Tibial nerve (tissue), 4 donors: ENCODE results near the gene MYO3B. TPM values are rescaled to one million over a fixed set of nuclear protein-coding genes. Genes with fewer than 3 reads are reported as not detected.

Source experiments
- DNase-seq, 2 donors: peaks; one replicate each; pipeline ENCODE4 v3.0.0-alpha.2; 2019; ENCODE audit warnings: low spot score in 2 of 2
- H3K27ac ChIP-seq, 4 donors: fragments of 200-600 bp; sonication (generic) in 3 of 4; one replicate each; pipeline ENCODE4 v1.5.1; 2017 to 2019; ENCODE audit warnings: mild to moderate bottlenecking in 1 of 4
- H3K27me3 ChIP-seq, 2 donors: fragments of 200-600 bp; sonication (generic) in 1 of 2; one replicate each; pipeline versions ENCODE4 v1.5.1 to v1.6.0; 2017 to 2019
- H3K36me3 ChIP-seq, 3 donors: fragments of 200-600 bp; sonication (generic); one replicate each; pipeline ENCODE4 v1.5.1; 2018 to 2019
- H3K4me1 ChIP-seq, 4 donors: fragments of 200-600 bp; sonication (generic) in 3 of 4; one replicate each; pipeline ENCODE4 v1.5.1; 2017 to 2019
- H3K4me3 ChIP-seq, 4 donors: fragments of 200-600 bp; sonication (generic) in 3 of 4; one replicate each; pipeline ENCODE4 v1.5.1; 2017 to 2019; ENCODE audit warnings: mild to moderate bottlenecking in 1 of 4, moderate library complexity in 1 of 4
- H3K9me3 ChIP-seq, 4 donors: fragments of 200-600 bp; sonication (generic) in 3 of 4; one replicate each; pipeline ENCODE4 v1.5.1; 2017 to 2019
- EP300 ChIP-seq, 2 donors: sonication (generic); formaldehyde crosslinking; IDR thresholded peaks; one replicate each; pipeline ENCODE4 v1.6.1; 2017; ENCODE audit warnings: antibody characterized with exemption in 2 of 2, mild to moderate bottlenecking in 1 of 2
- POLR2A ChIP-seq, 2 donors: fragments of 450-650 bp; IDR thresholded peaks; one replicate each; pipeline ENCODE4 v1.6.1; 2017; ENCODE audit warnings: antibody characterized with exemption in 2 of 2, mild to moderate bottlenecking in 2 of 2, moderate library complexity in 2 of 2
- WGBS, 2 donors: methylation state at CpG; one replicate each; pipeline ENCODE4 v1.1.5; 2018; 5-methylcytosine and 5-hydroxymethylcytosine counted together
- total RNA-seq, 4 donors: library from RNA; depleted of rRNA; stranded (reverse); fragments of >200 nt; gene quantifications; one replicate each; pipeline ENCODE4 v1.1.0, GENCODE V29; 2016
- TF ChIP-seq, protein P1 (sequence below), 5 experiments: fragments of 200-600 bp in 3 of 5; fragments of 450-650 bp in 2 of 5; sonication (generic) in 3 of 5; IDR thresholded peaks; one replicate each; pipeline ENCODE4 v1.5.1; 2016 to 2019; ENCODE audit warnings: antibody characterized with exemption in 5 of 5, mild to moderate bottlenecking in 3 of 5, moderate library complexity in 2 of 5

The MYO3B gene
- total RNA-seq, 4 donors from 2014 or later: 0.22 to 0.63 (median 0.39) TPM; not detected in 1

DNA sequence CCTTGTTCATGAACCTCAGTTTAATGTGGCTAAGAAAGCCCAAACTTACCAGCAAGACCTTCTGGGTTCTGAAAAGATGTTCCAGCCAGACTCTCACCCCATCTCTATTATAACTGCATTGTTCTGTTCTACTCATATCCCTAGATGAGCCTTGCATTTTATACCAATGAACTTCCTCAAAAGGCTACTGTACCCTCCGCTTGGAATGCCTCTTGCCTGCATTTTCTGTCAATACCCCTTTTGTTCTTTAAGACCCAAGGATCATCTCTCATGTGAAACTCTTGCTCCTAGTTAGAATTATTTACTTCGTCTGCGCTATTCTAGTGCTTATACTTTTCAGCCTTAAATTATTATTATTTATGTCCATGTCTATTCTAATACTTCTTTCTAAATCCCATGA lies 181.5 kb downstream of the MYO3B start:
- Histone ChIP-seq H3K27ac (no peak overlapping the region), H3K9me3 (no peaks in the 10 kb centered on the region), H3K27me3 (peaks cover 0 to 11% of the 10 kb centered on the region in 2 donors), H3K4me1 (no peaks in the 10 kb centered on the region), H3K36me3 (no peaks in the 10 kb centered on the region), H3K4me3 (no peak overlapping the region)
- WGBS, 2 donors: 49 to 67% methylated on average over 3 of the region's 3 CpGs
- no peak for DNase-seq
- TF ChIP-seq EP300 (IDR thresholded peaks at IDR 0.05) (no peak), POLR2A (IDR thresholded peaks at IDR 0.05) (no peak)
- TF ChIP-seq, protein P1, sequence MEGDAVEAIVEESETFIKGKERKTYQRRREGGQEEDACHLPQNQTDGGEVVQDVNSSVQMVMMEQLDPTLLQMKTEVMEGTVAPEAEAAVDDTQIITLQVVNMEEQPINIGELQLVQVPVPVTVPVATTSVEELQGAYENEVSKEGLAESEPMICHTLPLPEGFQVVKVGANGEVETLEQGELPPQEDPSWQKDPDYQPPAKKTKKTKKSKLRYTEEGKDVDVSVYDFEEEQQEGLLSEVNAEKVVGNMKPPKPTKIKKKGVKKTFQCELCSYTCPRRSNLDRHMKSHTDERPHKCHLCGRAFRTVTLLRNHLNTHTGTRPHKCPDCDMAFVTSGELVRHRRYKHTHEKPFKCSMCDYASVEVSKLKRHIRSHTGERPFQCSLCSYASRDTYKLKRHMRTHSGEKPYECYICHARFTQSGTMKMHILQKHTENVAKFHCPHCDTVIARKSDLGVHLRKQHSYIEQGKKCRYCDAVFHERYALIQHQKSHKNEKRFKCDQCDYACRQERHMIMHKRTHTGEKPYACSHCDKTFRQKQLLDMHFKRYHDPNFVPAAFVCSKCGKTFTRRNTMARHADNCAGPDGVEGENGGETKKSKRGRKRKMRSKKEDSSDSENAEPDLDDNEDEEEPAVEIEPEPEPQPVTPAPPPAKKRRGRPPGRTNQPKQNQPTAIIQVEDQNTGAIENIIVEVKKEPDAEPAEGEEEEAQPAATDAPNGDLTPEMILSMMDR (IDR thresholded peaks at IDR 0.05): no peak

DNA sequence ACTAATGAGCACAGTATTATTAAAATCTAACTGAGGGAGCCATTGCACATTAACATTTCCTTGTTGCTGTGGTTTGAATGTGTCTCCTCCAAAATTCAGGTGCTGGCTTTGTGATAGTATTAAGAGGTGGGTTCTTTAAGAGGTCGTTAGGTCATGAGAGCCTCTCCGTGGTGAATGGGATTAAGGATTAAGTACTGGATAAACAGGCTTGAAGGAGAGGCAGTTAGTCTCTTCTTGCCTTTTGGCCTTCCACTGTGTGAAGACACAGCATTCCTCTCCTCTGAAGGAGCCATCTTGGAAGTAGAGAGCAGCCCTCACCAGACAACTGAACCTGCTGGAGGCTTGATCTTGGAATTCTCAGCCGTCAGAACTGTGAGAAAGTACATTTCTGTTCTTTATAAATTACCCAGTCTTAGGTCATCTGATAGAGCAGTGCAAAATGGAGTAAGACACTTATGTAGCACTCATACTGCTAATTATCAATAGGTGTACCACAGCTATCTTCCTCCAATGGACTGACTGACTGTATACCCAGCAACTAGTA lies 182.7 kb downstream of the MYO3B start:
- no peak for DNase-seq
- no peak overlapping the region for H3K27ac ChIP-seq
- peaks cover 0 to 15% of the 10 kb centered on the region in 2 donors for H3K27me3 ChIP-seq
- WGBS, 2 donors: 70 to 72% methylated on average over 3 of the region's 3 CpGs
- no peaks in the 10 kb centered on the region for H3K9me3 ChIP-seq
- TF ChIP-seq EP300 (IDR thresholded peaks at IDR 0.05) (no peak), POLR2A (IDR thresholded peaks at IDR 0.05) (no peak)
- TF ChIP-seq, protein P1 (IDR thresholded peaks at IDR 0.05): no peak
- H3K4me3 ChIP-seq: no peak overlapping the region
- H3K4me1 ChIP-seq: no peaks in the 10 kb centered on the region
- no peaks in the 10 kb centered on the region for H3K36me3 ChIP-seq

DNA sequence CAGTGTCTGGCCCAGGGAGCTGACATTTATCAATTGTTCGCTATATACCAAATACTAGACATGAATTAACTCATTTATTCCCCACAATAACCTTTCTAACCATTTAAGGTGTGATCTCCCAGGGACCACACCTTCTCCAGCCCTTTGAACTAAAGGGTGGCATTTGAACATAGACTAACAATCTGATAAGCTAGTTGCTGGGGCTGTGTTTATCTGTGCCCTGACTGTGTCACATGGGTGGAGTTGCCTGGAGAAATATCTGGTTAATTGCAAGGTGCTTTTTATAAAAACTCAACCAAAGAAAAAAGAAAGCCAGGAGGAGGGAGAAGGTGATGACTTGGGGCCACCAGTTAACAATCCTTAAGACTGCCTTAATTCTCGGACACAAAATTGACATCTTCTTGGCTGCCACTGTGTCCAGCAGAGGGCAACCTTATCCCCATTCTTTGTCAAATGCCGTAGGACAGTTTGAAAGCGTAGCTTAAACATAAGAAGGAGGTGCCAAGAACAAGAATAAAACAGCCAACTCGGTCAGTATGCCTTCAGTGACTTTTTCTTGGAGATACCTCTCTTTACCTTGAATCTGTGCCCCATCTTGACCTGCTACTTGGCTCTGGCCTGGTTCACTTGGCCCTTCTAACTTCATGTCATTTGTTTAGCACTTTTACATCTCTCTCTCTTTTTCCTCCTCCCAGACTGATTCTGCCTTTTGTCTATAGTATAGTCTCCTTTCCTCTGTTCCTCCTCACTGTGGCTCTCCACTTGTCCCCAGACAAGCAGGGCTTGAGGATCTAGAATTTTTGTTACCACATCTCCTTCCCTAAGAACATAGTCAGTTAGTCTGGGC lies 183.4 kb downstream of the MYO3B start:
- Histone ChIP-seq H3K4me3 (no peak overlapping the region), H3K27me3 (peaks cover 0 to 22% of the 10 kb centered on the region in 2 donors), H3K36me3 (no peaks in the 10 kb centered on the region), H3K9me3 (no peaks in the 10 kb centered on the region), H3K4me1 (no peaks in the 10 kb centered on the region), H3K27ac (no peak overlapping the region)
- 26 to 28% methylated on average over 5 of the region's 5 CpGs for WGBS, 2 donors
- TF ChIP-seq, protein P1 (IDR thresholded peaks at IDR 0.05): peak; percentile 44 to 61 (median 48)
- no peak for TF ChIP-seq EP300 (IDR thresholded peaks at IDR 0.05)
- DNase-seq: peak in 1 of 2 donors; percentile 43

DNA sequence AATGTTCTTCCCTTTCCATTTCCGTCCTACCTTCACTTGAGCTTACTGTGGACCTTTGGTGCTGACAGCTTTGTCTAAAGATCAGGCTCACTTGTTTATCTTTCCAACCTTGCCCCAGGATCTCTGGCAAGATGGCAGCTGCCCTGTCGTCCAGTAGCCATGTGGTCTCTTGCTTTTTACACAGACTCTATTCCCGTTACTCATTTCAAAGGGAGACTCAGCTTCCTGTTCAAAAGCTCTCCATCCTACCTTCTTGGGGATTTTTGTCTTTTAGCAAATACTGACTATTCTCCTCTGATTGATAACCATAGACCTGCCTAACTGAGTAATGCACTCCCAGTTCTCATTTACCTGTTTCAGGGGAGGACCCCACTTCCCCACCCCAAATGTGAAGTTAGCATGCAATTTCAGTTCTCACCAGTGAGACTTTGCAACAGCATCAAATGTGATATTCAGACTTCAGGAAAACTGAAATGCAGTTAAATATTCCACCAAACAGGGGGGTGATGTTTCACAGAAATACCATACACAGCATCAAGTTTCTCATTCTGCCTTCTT lies 184.4 kb downstream of the MYO3B start:
- no peak for TF ChIP-seq POLR2A (IDR thresholded peaks at IDR 0.05)
- TF ChIP-seq EP300 (IDR thresholded peaks at IDR 0.05): no peak
- TF ChIP-seq, protein P1 (IDR thresholded peaks at IDR 0.05): no peak
- no peaks in the 10 kb centered on the region for H3K36me3 ChIP-seq
- no peaks in the 10 kb centered on the region for H3K9me3 ChIP-seq
- peaks cover 0 to 27% of the 10 kb centered on the region in 2 donors for H3K27me3 ChIP-seq
- 89 to 95% methylated on average over 3 of the region's 3 CpGs for WGBS, 2 donors
- H3K27ac ChIP-seq: no peak overlapping the region
- no peak overlapping the region for H3K4me3 ChIP-seq
- H3K4me1 ChIP-seq: no peaks in the 10 kb centered on the region
- no peak for DNase-seq
